CD4-positive, alpha-beta T cell treated with Interleukin-6 for 4 hours (primary cell): ENCODE results near the gene PRX.
"Not testable (repeated sequence)": the region's sequence is repeated elsewhere in the genome, so short reads cannot be mapped to it uniquely, and the experiment has no call there.

Experiments used
- DNase-seq: peaks from one replicate; pipeline ENCODE4 v3.0.0-alpha.2; 2020; ENCODE audit warnings: mixed read lengths

PRX gene

GRCh38 chr19:40413291-40413845, at the start of gene PRX:
Gene PRX (minus strand): TSS chr19:40413378. CDS start chr19:40407932, 5,446 bp downstream.
- DNase-seq: no peak

GRCh38 chr19:40461669-40462221, 48.6 kb upstream of the PRX start:
- no peak for DNase-seq

- no peak for DNase-seq
Observed at GRCh38 chr19:40460185-40460584, 47.0 kb upstream of the PRX start.

GRCh38 chr19:40458597-40458974, 45.4 kb upstream of the PRX start:
- DNase-seq: no peak

GRCh38 chr19:40457953-40458596, 44.9 kb upstream of the PRX start:
- no peak for DNase-seq

GRCh38 chr19:40457048-40457447, 43.9 kb upstream of the PRX start:
- no peak for DNase-seq

GRCh38 chr19:40453943-40454342, 40.8 kb upstream of the PRX start:
- not testable (repeated sequence) for DNase-seq

GRCh38 chr19:40453151-40453735, 40.1 kb upstream of the PRX start:
- DNase-seq: no peak

GRCh38 chr19:40452016-40452415, 38.8 kb upstream of the PRX start:
- no peak for DNase-seq

GRCh38 chr19:40450664-40451063, 37.5 kb upstream of the PRX start:
- no peak for DNase-seq

GRCh38 chr19:40449506-40449905, 36.3 kb upstream of the PRX start:
- no peak for DNase-seq

GRCh38 chr19:40446263-40446784, 33.1 kb upstream of the PRX start:
- no peak for DNase-seq

- DNase-seq: no peak
Observed at GRCh38 chr19:40445780-40446262, 32.6 kb upstream of the PRX start.

- no peak for DNase-seq
Observed at GRCh38 chr19:40444825-40445312, 31.7 kb upstream of the PRX start.

- DNase-seq: peak; percentile 98
Observed at GRCh38 chr19:40444000-40444824, 31.0 kb upstream of the PRX start, which contains the start of gene SERTAD3. Gene SERTAD3 (minus strand): TSS chr19:40444335. CDS start chr19:40442080, 2,255 bp downstream.

GRCh38 chr19:40443131-40443999, 30.2 kb upstream of the PRX start:
- peak; percentile 100 for DNase-seq

GRCh38 chr19:40442328-40443130, 29.4 kb upstream of the PRX start:
- DNase-seq: no peak

GRCh38 chr19:40441719-40442253, 28.6 kb upstream of the PRX start:
- no peak for DNase-seq

GRCh38 chr19:40438284-40438683, 25.1 kb upstream of the PRX start:
- DNase-seq: no peak
